Neural progenitor cell (in vitro differentiated cells): Measurements from ENCODE around the gene THSD4. TPM values are rescaled to one million over a fixed set of nuclear protein-coding genes. Genes with fewer than 3 reads are reported as not detected.

Experiments used
- DNase-seq: peaks from one replicate; pipeline ENCODE4 v3.0.0-alpha.2; 2016; ENCODE audit warnings: low spot score
- H2AFZ ChIP-seq: fragments of 200-600 bp; sonication (generic); replicated peaks from 2 replicates; pipeline ENCODE4 v1.6.1; 2016; ENCODE audit warnings: antibody characterized with exemption
- H3F3A ChIP-seq: fragments of 200-600 bp; sonication (generic); 2 replicates; pipeline ENCODE4 v1.6.1; 2016; ENCODE audit warnings: antibody characterized with exemption, low read depth
- H3K27ac ChIP-seq: fragments of 200-600 bp; sonication (generic); 2 replicates; pipeline ENCODE4 v1.5.1; 2016; ENCODE audit warnings: mild to moderate bottlenecking
- H3K27me3 ChIP-seq: fragments of 200-600 bp; sonication (generic); 2 replicates; pipeline ENCODE4 v1.6.1; 2016; ENCODE audit warnings: mild to moderate bottlenecking, moderate library complexity
- H3K36me3 ChIP-seq: fragments of 200-600 bp; sonication (generic); 2 replicates; pipeline ENCODE4 v1.5.1; 2016
- H3K4me1 ChIP-seq: fragments of 200-600 bp; sonication (generic); 2 replicates; pipeline ENCODE4 v1.6.1; 2016; ENCODE audit warnings: mixed run types
- H3K4me2 ChIP-seq: fragments of 200-600 bp; sonication (generic); 2 replicates; pipeline ENCODE4 v1.6.1; 2016
- H3K4me3 ChIP-seq: fragments of 200-600 bp; sonication (generic); 2 replicates; pipeline ENCODE4 v1.5.1; 2016
- H3K79me2 ChIP-seq: fragments of 200-600 bp; sonication (generic); 2 replicates; pipeline ENCODE4 v1.6.1; 2016; ENCODE audit warnings: low read depth
- H3K9ac ChIP-seq: fragments of 200-600 bp; sonication (generic); 2 replicates; pipeline ENCODE4 v1.6.1; 2016
- H3K9me3 ChIP-seq: fragments of 200-600 bp; sonication (generic); 2 replicates; pipeline ENCODE4 v1.5.1; 2016; ENCODE audit warnings: low read depth
- H4K20me1 ChIP-seq: fragments of 200-600 bp; sonication (generic); 2 replicates; pipeline ENCODE4 v1.6.1; 2016; ENCODE audit warnings: low read depth
- H3K27ac Mint-ChIP-seq: 3 replicates; pipeline ENCODE4 v1.8.0; 2021; ENCODE audit warnings: mixed read lengths
- H3K27me3 Mint-ChIP-seq: 2 replicates; pipeline ENCODE4 v1.8.0; 2022; ENCODE audit warnings: low read depth, mild to moderate bottlenecking, inconsistent platforms, moderate library complexity, mixed read lengths; ENCODE audit not compliant: insufficient read depth
- H3K36me3 Mint-ChIP-seq: 3 replicates; pipeline ENCODE4 v1.8.0; 2021; ENCODE audit warnings: mixed read lengths
- H3K4me1 Mint-ChIP-seq: 3 replicates; pipeline ENCODE4 v1.8.0; 2021; ENCODE audit warnings: mixed read lengths
- H3K4me3 Mint-ChIP-seq: 3 replicates; pipeline ENCODE4 v1.8.0; 2021; ENCODE audit warnings: mild to moderate bottlenecking, moderate library complexity, mixed read lengths
- H3K9me3 Mint-ChIP-seq: 3 replicates; pipeline ENCODE4 v1.8.0; 2020; ENCODE audit warnings: mixed read lengths
- CTCF ChIP-seq: fragments of 200-600 bp; sonication (generic); IDR thresholded peaks from 2 replicates; pipeline ENCODE4 v1.5.1; 2017; ENCODE audit warnings: antibody characterized with exemption, mild to moderate bottlenecking
- EZH2 ChIP-seq: fragments of 200-600 bp; sonication (generic); IDR thresholded peaks from 2 replicates; pipeline ENCODE4 v1.6.1; 2017; ENCODE audit warnings: antibody characterized with exemption, mild to moderate bottlenecking, moderate library complexity
- EZH2phosphoT487 ChIP-seq: fragments of 200-600 bp; sonication (generic); IDR thresholded peaks from 2 replicates; pipeline ENCODE4 v1.6.1; 2017; ENCODE audit warnings: antibody characterized with exemption
- total RNA-seq: library from RNA; depleted of rRNA; stranded (reverse); fragments of >200 nt; gene quantifications from 2 replicates; pipeline ENCODE4 v1.2.3, GENCODE V29; 2015; ENCODE audit warnings: low replicate concordance

Gene THSD4
- total RNA-seq, 1 donor from 2014 or later, result 2.4 TPM

DNA sequence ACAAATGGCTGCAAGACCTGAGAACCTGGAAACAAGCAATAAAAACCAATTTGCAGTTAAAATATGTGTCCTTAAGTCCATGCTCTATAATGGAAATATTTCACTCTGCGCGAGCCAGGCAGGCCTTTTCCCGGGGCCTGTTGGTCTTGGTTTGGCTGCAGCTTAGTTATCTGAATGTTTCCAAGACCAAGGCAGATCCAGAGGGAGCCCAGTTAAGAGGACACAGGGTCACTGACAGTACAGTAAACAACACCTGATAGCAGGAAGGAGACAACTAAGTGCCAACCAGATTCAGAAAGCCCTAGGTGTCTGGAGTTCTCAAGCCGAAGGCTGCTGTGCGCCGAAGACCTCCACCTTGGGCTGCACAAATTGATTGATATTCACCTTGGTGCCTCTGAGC lies 32.8 kb downstream of the THSD4 start:
- Mint-ChIP-seq H3K36me3 (no peaks in the 10 kb centered on the region), H3K4me3 (no peak overlapping the region), H3K27me3 (peaks cover 10% of the 10 kb centered on the region), H3K9me3 (no peaks in the 10 kb centered on the region), H3K4me1 (peaks cover 10% of the 10 kb centered on the region), H3K27ac (no peak overlapping the region)
- no peak overlapping the region for H3K27ac ChIP-seq
- DNase-seq, result no peak
- no peaks in the 10 kb centered on the region for H3K36me3 ChIP-seq
- no peaks in the 10 kb centered on the region for H3K27me3 ChIP-seq
- H4K20me1 ChIP-seq, result no peaks in the 10 kb centered on the region
- H3K9me3 ChIP-seq, result no peaks in the 10 kb centered on the region
- no peaks in the 10 kb centered on the region for H3F3A ChIP-seq
- H3K4me2 ChIP-seq, result no peak overlapping the region
- no peaks in the 10 kb centered on the region for H3K79me2 ChIP-seq
- no peak overlapping the region for H2AFZ ChIP-seq
- no peak overlapping the region for H3K9ac ChIP-seq
- no peaks in the 10 kb centered on the region for H3K4me1 ChIP-seq
- H3K4me3 ChIP-seq, result no peak overlapping the region
- TF ChIP-seq CTCF, result no peak
- TF ChIP-seq EZH2, result no peak
- TF ChIP-seq EZH2phosphoT487, result no peak

DNA sequence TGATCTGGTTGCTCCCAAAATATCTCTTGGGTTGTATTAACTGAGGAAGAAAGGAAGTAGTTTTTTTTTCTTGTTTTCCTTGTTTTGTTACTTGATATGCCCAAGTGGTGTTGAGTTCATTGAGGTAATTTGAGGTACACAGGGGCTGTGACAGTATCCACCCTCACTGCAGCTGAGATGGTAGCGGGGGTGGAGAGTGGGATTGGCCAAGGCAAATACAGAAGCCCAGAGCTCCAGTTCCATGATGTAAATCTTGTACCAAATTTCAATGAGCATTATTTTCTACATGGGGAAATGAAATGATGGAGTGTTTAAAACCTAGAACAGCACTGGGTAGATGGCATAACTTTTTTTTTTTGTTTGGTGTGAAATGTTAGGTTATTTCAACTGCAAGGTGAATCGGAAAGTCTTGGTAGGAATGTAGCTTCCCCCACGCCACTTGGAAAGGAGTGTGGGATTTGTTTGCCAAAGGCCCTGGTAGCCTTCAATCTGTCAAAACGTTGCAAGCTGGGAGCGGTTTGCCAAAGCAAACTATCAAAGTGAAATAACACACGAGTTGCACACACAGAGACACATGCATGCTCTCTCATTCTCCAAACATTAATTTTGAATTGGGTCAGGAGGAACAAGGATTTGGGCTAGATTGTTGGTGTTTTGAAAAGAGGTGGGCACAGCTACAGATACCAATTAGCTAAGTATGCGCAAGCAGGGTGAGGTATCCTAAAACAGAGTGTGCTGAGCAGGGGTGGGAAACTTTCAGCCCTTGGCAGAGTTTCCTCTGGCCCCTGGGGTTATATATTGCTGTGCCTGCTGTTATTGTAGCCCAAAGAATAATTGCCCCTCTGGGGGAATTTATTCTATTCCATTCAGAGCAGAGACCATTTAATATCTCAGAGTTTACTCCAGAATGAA lies 34.6 kb downstream of the THSD4 start:
- Histone ChIP-seq H3K4me3 (no peak overlapping the region), H3K4me1 (no peaks in the 10 kb centered on the region), H4K20me1 (no peaks in the 10 kb centered on the region), H3K9me3 (no peaks in the 10 kb centered on the region), H3F3A (no peaks in the 10 kb centered on the region), H3K36me3 (no peaks in the 10 kb centered on the region), H3K4me2 (no peak overlapping the region), H3K27ac (no peak overlapping the region), H3K27me3 (no peaks in the 10 kb centered on the region), H3K79me2 (no peaks in the 10 kb centered on the region), H2AFZ (no peak overlapping the region), H3K9ac (no peak overlapping the region)
- Mint-ChIP-seq H3K27ac (no peak overlapping the region), H3K36me3 (peaks cover 1% of the 10 kb centered on the region), H3K27me3 (peaks cover 10% of the 10 kb centered on the region), H3K9me3 (no peaks in the 10 kb centered on the region), H3K4me1 (peaks cover 8% of the 10 kb centered on the region), H3K4me3 (no peak overlapping the region)
- TF ChIP-seq CTCF, result no peak
- no peak for TF ChIP-seq EZH2phosphoT487
- TF ChIP-seq EZH2, result no peak
- DNase-seq, result no peak

- no peak for TF ChIP-seq EZH2phosphoT487
- no peak for TF ChIP-seq EZH2
- TF ChIP-seq CTCF, result no peak
- no peaks in the 10 kb centered on the region for H3K9me3 ChIP-seq
- no peak overlapping the region for H3K27ac ChIP-seq
- peaks cover 10% of the 10 kb centered on the region for H3K27me3 Mint-ChIP-seq
- peaks cover 5% of the 10 kb centered on the region for H3K36me3 Mint-ChIP-seq
- no peak overlapping the region for H3K4me2 ChIP-seq
- no peak overlapping the region for H3K9ac ChIP-seq
- no peaks in the 10 kb centered on the region for H3F3A ChIP-seq
- H3K79me2 ChIP-seq, result no peaks in the 10 kb centered on the region
- H4K20me1 ChIP-seq, result no peaks in the 10 kb centered on the region
- H3K27ac Mint-ChIP-seq, result no peak overlapping the region
- H3K36me3 ChIP-seq, result no peaks in the 10 kb centered on the region
- no peaks in the 10 kb centered on the region for H3K27me3 ChIP-seq
- H3K4me3 ChIP-seq, result no peak overlapping the region
- no peak for DNase-seq
- H2AFZ ChIP-seq, result no peak overlapping the region
- H3K4me1 ChIP-seq, result no peaks in the 10 kb centered on the region
- no peaks in the 10 kb centered on the region for H3K9me3 Mint-ChIP-seq
- peaks cover 10% of the 10 kb centered on the region for H3K4me1 Mint-ChIP-seq
- no peak overlapping the region for H3K4me3 Mint-ChIP-seq
Measured at GRCh38 chr15:71151081-71151480, 35.8 kb downstream of the THSD4 start.
